ENCODE measurements around the gene CHAF1A.

- no peak for TF ChIP-seq POLR2A (IDR thresholded peaks at IDR 0.05)
- no peak for TF ChIP-seq CTCF (IDR thresholded peaks at IDR 0.05)
- no peak for TF ChIP-seq EP300 (IDR thresholded peaks at IDR 0.05)
These were observed 28.3 kb downstream of the CHAF1A start for GRCh38 chr19:4430760-4431159.
